ENCODE data around the gene ZNF678.
"Not testable (repeated sequence)": the region's sequence is repeated elsewhere in the genome, so short reads cannot be mapped to it uniquely, and the experiment has no call there.

Gene ZNF678

DNA sequence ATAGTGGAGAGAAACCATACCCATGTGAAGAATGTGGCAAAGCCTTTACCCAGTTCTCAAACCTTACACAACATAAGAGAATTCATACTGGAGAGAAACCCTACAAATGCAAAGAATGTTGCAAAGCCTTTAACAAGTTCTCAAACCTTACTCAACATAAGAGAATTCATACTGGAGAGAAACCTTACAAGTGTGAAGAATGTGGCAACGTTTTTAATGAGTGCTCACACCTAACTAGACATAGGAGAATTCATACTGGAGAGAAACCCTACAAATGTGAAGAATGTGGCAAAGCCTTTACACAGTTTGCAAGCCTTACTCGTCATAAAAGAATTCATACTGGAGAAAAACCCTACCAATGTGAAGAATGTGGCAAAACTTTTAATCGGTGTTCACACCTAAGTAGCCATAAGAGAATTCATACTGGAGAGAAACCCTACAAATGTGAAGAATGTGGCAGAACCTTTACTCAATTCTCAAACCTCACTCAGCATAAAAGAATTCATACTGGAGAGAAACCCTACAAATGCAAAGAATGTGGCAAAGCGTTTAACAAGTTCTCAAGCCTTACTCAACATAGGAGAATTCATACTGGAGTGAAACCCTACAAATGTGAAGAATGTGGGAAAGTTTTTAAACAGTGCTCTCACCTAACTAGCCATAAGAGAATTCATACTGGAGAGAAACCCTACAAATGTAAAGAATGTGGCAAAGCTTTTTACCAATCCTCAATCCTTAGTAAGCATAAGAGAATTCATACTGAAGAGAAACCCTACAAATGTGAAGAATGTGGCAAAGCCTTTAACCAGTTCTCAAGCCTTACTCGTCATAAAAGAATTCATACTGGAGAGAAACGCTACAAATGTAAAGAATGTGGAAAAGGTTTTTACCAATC, 91.7 kb downstream of the ZNF678 start:
- no peak overlapping the region for H3K4me3 ChIP-seq
- TF ChIP-seq POLR2AphosphoS5 (IDR thresholded peaks at IDR 0.05; ENCODE audit: borderline replicate concordance, low read depth, low read length) (no peak), EZH2 (IDR thresholded peaks at IDR 0.05) (no peak), FOXP2 (optimal IDR thresholded peaks at IDR 0.05; ENCODE audit: control extremely low read depth, extremely low read length, insufficient read depth) (no peak)
- H3K27ac ChIP-seq: no peak overlapping the region
- peaks cover 30% of the 10 kb centered on the region for H3K36me3 ChIP-seq (ENCODE audit: insufficient read depth, low read length)
- H3K9me3 ChIP-seq (ENCODE audit: low read depth, low read length): peaks cover 41% of the 10 kb centered on the region
- H3K9ac ChIP-seq (ENCODE audit: insufficient read length): no peak overlapping the region
- no peak for DNase-seq (ENCODE audit: low read depth, low spot score)

DNA sequence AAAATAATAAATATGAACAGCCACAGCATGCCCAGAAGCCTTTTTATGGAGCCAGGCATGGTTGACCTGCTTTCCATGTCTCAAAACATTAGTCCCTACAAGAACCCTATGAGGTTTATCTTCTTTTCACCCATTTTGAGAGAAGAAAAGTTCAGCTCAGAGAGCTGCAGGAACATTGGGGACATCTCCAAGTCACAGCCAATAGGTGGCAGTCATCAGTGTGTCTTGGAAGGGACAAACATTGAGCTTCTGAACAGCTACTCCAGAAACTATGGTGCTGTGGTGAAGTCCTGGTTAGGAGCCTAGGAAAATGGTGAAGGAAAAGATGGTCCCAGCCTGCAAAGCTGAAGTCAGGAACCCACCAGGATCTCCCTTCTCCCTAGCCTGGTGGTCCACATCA, 98.1 kb downstream of the ZNF678 start:
- H3K27ac ChIP-seq: no peak overlapping the region
- peaks cover 39% of the 10 kb centered on the region for H3K9me3 ChIP-seq (ENCODE audit: low read depth, low read length)
- H3K9ac ChIP-seq (ENCODE audit: insufficient read length): no peak overlapping the region
- DNase-seq (ENCODE audit: low read depth, low spot score): no peak
- peaks cover 10% of the 10 kb centered on the region for H3K36me3 ChIP-seq (ENCODE audit: insufficient read depth, low read length)
- no peak overlapping the region for H3K4me3 ChIP-seq
- TF ChIP-seq EZH2 (IDR thresholded peaks at IDR 0.05) (no peak), FOXP2 (optimal IDR thresholded peaks at IDR 0.05; ENCODE audit: control extremely low read depth, extremely low read length, insufficient read depth) (no peak)

DNA sequence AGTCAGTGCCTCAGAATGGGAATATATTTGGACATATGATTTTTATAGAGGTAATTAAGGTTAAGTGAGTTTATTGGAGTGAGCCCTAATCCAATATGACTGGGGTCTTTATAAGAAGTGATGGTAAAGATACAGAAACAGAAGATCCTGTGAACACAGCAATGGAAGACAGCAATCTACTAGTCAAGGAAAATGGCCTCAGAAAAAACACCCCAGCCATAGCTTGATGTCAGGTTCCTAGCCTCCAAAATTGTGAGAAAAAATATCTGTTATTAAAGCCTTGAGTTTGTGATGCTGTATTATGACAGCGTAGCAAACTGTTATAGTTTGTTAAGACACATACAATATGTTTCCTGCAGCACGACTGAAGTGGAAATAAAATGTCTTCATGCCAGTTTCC, 99.6 kb downstream of the ZNF678 start:
- DNase-seq (ENCODE audit: low read depth, low spot score): no peak
- H3K9me3 ChIP-seq (ENCODE audit: low read depth, low read length): peaks cover 36% of the 10 kb centered on the region; the same call in 1 of the 2 replicates
- H3K9ac ChIP-seq (ENCODE audit: insufficient read length): no peak overlapping the region
- TF ChIP-seq POLR2AphosphoS5 (IDR thresholded peaks at IDR 0.05; ENCODE audit: borderline replicate concordance, low read depth, low read length) (no peak), EZH2 (IDR thresholded peaks at IDR 0.05) (no peak), FOXP2 (optimal IDR thresholded peaks at IDR 0.05; ENCODE audit: control extremely low read depth, extremely low read length, insufficient read depth) (no peak)
- no peak overlapping the region for H3K4me3 ChIP-seq
- H3K36me3 ChIP-seq (ENCODE audit: insufficient read depth, low read length): peaks cover 10% of the 10 kb centered on the region
- no peak overlapping the region for H3K27ac ChIP-seq

DNA sequence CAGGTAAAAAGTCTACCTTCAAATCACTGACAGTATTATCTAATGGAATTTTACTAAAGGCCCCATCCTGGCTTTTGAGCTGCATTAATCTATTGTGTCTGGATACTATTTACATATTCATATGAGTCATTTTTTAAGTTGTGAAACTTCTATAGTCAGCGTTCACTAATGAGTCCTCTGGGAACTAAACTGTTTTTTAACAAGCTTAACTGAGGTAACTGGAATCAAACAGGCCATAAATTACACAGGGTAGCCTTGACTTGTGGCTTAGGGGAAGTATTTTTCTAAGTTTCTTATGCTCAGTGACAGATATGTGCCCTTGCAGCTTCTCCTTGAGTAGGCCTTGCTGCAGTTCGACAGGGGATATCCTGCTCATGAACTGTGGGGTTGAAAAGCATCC, 102.9 kb downstream of the ZNF678 start:
- H3K9me3 ChIP-seq (ENCODE audit: low read depth, low read length): peaks cover 25% of the 10 kb centered on the region; the same call in 1 of the 2 replicates
- H3K4me3 ChIP-seq: no peak overlapping the region
- no peak overlapping the region for H3K27ac ChIP-seq
- DNase-seq (ENCODE audit: low read depth, low spot score): no peak
- H3K9ac ChIP-seq (ENCODE audit: insufficient read length): no peak overlapping the region
- no peaks in the 10 kb centered on the region; the same call in 1 of the 2 replicates for H3K36me3 ChIP-seq (ENCODE audit: insufficient read depth, low read length)
- TF ChIP-seq FOXP2 (optimal IDR thresholded peaks at IDR 0.05; ENCODE audit: control extremely low read depth, extremely low read length, insufficient read depth) (no peak), POLR2AphosphoS5 (IDR thresholded peaks at IDR 0.05; ENCODE audit: borderline replicate concordance, low read depth, low read length) (no peak), EZH2 (IDR thresholded peaks at IDR 0.05) (no peak)

DNA sequence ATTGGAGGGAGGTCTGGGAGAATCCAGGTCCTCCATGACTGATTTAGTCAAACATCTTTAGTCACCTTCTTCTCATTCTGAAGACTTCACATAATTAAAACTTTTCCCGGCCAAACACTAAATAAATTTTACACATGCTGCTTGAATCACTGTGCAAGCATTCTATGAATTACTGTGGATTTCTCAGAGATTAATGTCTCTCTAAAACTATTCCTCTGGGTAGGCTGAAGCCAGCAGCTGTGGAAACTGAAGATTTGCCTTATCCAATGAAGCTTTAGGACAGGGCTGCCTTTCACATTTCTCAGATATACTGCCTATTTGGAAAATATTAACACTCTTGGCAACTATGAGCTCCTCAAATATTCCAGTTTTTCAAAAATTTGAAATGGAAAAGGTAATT, 110.1 kb downstream of the ZNF678 start:
- Histone ChIP-seq H3K9me3 (ENCODE audit: low read depth, low read length) (0 out of 2 replicates have a peak, but pooled peaks cover 3% of the 10 kb centered on the region), H3K27ac (no peak overlapping the region), H3K9ac (ENCODE audit: insufficient read length) (no peak overlapping the region), H3K4me3 (no peak overlapping the region), H3K36me3 (ENCODE audit: insufficient read depth, low read length) (no peaks in the 10 kb centered on the region)
- TF ChIP-seq POLR2AphosphoS5 (IDR thresholded peaks at IDR 0.05; ENCODE audit: borderline replicate concordance, low read depth, low read length): no peak
- no peak for DNase-seq (ENCODE audit: low read depth, low spot score)

DNA sequence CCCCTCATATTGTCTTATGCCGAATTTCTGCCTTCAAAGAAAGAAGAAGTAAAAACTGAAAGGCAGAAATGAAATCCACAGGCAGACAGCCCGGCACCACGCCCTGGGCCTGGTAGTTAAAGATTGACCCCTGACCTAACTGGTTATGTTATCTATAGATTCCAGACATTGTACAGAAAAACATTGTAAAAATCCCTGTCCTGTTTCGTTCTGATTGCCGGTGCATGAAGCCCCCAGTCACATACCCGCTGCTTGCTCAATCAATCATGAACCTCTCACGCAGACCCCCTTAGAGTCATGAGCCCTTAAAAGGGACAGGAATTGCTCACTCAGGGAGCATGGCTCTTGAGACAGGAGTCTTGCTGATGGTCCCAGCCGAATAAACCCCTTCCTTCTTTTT, 122.5 kb downstream of the ZNF678 start:
- TF ChIP-seq FOXP2 (optimal IDR thresholded peaks at IDR 0.05; ENCODE audit: control extremely low read depth, extremely low read length, insufficient read depth) (no peak), EZH2 (IDR thresholded peaks at IDR 0.05) (no peak), POLR2AphosphoS5 (IDR thresholded peaks at IDR 0.05; ENCODE audit: borderline replicate concordance, low read depth, low read length) (no peak)
- H3K9me3 ChIP-seq (ENCODE audit: low read depth, low read length): peaks cover 5% of the 10 kb centered on the region; the same call in 1 of the 2 replicates

DNA sequence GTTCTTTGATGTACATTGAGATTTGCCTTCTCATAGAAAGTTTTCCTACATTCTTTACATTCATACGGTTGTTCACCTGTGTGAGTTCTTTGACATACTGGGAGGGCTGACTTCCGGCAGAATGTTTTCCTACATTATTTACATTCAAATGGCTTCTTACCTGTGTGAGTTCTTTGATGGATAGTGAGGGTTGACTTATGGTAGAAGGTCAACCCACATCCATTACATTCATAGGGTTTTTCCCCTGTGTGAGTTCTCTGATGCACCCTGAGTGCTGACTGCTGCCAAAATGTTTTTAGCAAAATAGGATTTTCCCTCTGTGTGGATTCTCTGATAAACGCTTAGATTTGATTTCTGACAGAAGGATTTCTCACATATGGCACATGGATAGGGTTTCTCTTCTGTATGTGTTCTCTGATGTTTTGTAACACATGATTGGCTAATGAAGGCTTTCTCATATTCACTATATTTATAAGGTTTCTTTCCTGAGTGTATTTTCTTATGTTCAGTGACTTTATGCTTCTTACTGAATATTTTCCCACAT, 134.0 kb downstream of the ZNF678 start:
- no peak overlapping the region for H3K9ac ChIP-seq (ENCODE audit: insufficient read length)
- H3K4me3 ChIP-seq: no peak overlapping the region
- H3K9me3 ChIP-seq (ENCODE audit: low read depth, low read length): peaks cover 7% of the 10 kb centered on the region; the same call in 1 of the 2 replicates
- TF ChIP-seq EZH2 (IDR thresholded peaks at IDR 0.05) (no peak), POLR2AphosphoS5 (IDR thresholded peaks at IDR 0.05; ENCODE audit: borderline replicate concordance, low read depth, low read length) (no peak), FOXP2 (optimal IDR thresholded peaks at IDR 0.05; ENCODE audit: control extremely low read depth, extremely low read length, insufficient read depth) (no peak)
- no peaks in the 10 kb centered on the region for H3K36me3 ChIP-seq (ENCODE audit: insufficient read depth, low read length)
- DNase-seq (ENCODE audit: low read depth, low spot score): no peak
- no peak overlapping the region for H3K27ac ChIP-seq

More for the DNA sequence above, 122.5 kb downstream of the ZNF678 start:
- no peak overlapping the region for H3K27ac ChIP-seq
- H3K4me3 ChIP-seq: no peak overlapping the region
- no peaks in the 10 kb centered on the region for H3K36me3 ChIP-seq (ENCODE audit: insufficient read depth, low read length)
- H3K9ac ChIP-seq (ENCODE audit: insufficient read length): no peak overlapping the region
- no peak for DNase-seq (ENCODE audit: low read depth, low spot score)

DNA sequence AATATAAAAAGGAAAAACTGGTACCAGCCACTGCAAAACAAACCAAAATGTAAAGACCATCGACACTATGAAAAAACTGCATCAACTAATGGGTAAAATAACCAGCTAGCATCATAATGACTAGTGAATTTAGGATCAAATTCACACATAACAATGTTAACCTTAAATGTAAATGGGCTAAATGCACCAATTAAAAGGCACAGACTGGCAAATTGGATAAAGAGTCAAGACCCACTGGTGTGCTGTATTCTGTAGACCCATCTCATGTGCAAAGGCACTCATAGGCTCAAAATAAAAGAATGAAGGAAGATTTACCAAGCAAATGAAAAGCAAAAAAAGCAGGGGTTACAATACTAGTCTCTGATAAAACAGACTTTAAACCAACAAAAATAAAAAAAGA, 138.3 kb downstream of the ZNF678 start:
- H3K36me3 ChIP-seq (ENCODE audit: insufficient read depth, low read length); H3K27ac ChIP-seq; H3K9me3 ChIP-seq (ENCODE audit: low read depth, low read length); H3K4me3 ChIP-seq; H3K9ac ChIP-seq (ENCODE audit: insufficient read length); DNase-seq (ENCODE audit: low read depth, low spot score): not testable (repeated sequence)

DNA sequence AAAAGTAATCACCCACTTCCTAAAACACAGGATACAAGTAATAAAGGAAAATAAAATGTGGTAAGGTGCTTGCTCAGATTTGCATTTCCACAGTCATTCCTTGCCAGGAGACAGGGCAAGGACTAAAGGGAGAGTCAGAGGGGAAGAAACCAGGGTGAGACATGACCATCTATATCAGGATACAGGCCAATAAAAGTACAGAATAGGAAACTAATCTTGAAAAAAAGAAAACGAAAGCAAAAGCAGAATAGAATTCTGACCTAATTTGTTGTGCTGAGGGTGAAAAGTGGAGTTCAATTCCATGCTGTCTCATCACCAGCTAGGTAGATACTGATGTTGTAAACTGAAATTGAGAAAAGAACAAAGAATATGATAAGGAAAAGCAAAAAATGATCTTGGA, 144.5 kb downstream of the ZNF678 start:
- Histone ChIP-seq H3K9ac (ENCODE audit: insufficient read length) (no peak overlapping the region), H3K4me3 (no peak overlapping the region), H3K36me3 (ENCODE audit: insufficient read depth, low read length) (no peaks in the 10 kb centered on the region), H3K9me3 (ENCODE audit: low read depth, low read length) (no peaks in the 10 kb centered on the region), H3K27ac (no peak overlapping the region)
- DNase-seq (ENCODE audit: low read depth, low spot score): no peak
- TF ChIP-seq FOXP2 (optimal IDR thresholded peaks at IDR 0.05; ENCODE audit: control extremely low read depth, extremely low read length, insufficient read depth): no peak
- no peak for TF ChIP-seq EZH2 (IDR thresholded peaks at IDR 0.05)
- no peak for TF ChIP-seq POLR2AphosphoS5 (IDR thresholded peaks at IDR 0.05; ENCODE audit: borderline replicate concordance, low read depth, low read length)

Measured in SK-N-MC (cell line).